Left lung (tissue), 10 donors: ENCODE data around the gene MAP2K3. TPM values are rescaled to one million over a fixed set of nuclear protein-coding genes. Genes with fewer than 3 reads are reported as not detected.

ENCODE experiments used
- ATAC-seq: fragments of 200-7000 bp; cut with Tn5 transposase; one replicate; pipeline ENCODE4 v1.9.1; 2020; ENCODE audit warnings: moderate library complexity
- DNase-seq, 4 donors: peaks; one replicate each; pipeline ENCODE4 v3.0.0-alpha.2; 2013 to 2020
- H3K27ac ChIP-seq, 2 donors: fragments of 200-600 bp; sonication (generic) in 1 of 2; one replicate each; pipeline versions ENCODE4 v1.5.0 to v1.8.0; 2020 to 2021
- H3K27me3 ChIP-seq, 2 donors: fragments of 200-600 bp; sonication (generic) in 1 of 2; one replicate each; pipeline versions ENCODE4 v1.5.0 to v1.8.0; 2020 to 2021
- H3K36me3 ChIP-seq, 2 donors: fragments of 200-600 bp; sonication (generic) in 1 of 2; one replicate each; pipeline versions ENCODE4 v1.5.0 to v1.8.0; 2020 to 2021
- H3K4me1 ChIP-seq, 2 donors: fragments of 200-600 bp; one replicate each; pipeline ENCODE4 v1.8.0; 2021
- H3K4me3 ChIP-seq, 2 donors: fragments of 200-600 bp; sonication (generic) in 1 of 2; one replicate each; pipeline versions ENCODE4 v1.5.0 to v1.8.0; 2020 to 2021; ENCODE audit warnings: mild to moderate bottlenecking in 1 of 2
- H3K9me3 ChIP-seq, 2 donors: fragments of 200-600 bp; sonication (generic) in 1 of 2; one replicate each; pipeline versions ENCODE4 v1.5.0 to v1.8.0; 2020 to 2021
- intact Hi-C, 2 donors: fragments of 100-400 bp; cut with DNase I; formaldehyde crosslinking; loops; one replicate each; pipeline versions ENCODE4 v1.11.2 to v1.14.2; 2022
- polyA plus RNA-seq, 6 donors: library from polyadenylated mRNA; unstranded; fragments of 120-200 nt; gene quantifications; one replicate each; pipeline ENCODE4 v1.2.1, GENCODE V29; 2013; ENCODE audit not compliant: insufficient read length in 6 of 6
- total RNA-seq, 2 donors: library from RNA; stranded (reverse); fragmentation: NEBNext Ultra II Directional; extraction: Animal tissue kit (Norgen Biotek cat#: 25700); gene quantifications; one replicate each; pipeline ENCODE4 v1.2.1, GENCODE V29; 2021
- TF ChIP-seq, protein P1 (sequence below), 2 donors: fragments of 200-600 bp; sonication (generic) in 1 of 2; IDR thresholded peaks; one replicate each; pipeline versions ENCODE4 v1.5.0 to v1.8.0; 2021; ENCODE audit warnings: antibody characterized with exemption in 2 of 2
- donor health status: DM: no; HTN: yes; CAD: no.
- donor health status: DM: no; HTN: no; CAD: no.

MAP2K3 gene
- total and polyA plus RNA-seq, 8 donors = 23.3 to 101 (median 28.5) TPM

DNA sequence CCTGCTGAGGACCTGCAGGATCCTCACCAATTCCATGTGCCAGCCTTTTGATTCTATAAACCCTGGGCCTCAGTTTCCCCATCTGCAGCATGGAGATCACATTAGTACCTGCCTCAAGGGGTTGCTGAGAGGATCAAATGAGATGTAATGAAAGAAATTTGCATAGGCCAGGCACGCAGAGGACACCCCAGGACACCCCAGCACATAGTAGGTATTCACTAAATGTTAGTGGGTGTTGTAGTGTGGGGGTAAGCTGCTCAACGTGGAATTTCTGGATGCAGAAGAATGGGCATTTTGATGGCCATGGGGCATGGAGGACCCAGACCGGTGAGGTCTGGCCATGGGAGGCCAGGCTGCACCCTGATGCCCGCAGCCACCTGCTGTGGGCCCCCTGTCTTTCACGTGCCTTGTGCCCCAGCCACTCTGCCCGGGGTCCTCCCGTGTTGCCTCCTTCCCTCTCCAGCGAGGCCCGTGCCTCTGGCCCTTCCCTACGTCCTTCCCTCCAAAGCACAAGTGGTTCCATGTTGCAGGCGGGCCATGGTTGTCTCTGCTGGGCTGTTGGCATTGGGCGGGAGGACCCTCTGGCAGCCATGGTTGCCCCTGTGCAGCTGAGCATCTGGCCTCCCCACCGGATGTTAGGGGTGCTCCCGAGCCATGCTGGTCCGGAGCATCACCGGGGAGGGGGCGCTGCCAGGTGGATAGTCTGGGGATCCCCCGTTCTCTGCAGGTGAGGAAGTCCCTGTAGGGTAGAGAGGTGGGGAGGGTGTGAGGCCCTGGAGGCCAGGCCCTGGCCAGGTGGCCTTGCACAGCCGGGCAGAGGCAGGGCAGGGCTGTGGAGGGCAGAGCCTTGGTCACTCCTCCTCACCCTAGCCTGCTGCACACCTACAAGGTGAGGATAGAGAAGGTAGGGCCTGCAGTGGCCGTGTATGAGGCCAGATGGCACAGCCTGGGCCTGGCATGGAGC lies 8.6 kb downstream of the MAP2K3 start:
- H3K4me3 ChIP-seq = no peak overlapping the region
- ATAC-seq = no peak
- TF ChIP-seq, protein P1, sequence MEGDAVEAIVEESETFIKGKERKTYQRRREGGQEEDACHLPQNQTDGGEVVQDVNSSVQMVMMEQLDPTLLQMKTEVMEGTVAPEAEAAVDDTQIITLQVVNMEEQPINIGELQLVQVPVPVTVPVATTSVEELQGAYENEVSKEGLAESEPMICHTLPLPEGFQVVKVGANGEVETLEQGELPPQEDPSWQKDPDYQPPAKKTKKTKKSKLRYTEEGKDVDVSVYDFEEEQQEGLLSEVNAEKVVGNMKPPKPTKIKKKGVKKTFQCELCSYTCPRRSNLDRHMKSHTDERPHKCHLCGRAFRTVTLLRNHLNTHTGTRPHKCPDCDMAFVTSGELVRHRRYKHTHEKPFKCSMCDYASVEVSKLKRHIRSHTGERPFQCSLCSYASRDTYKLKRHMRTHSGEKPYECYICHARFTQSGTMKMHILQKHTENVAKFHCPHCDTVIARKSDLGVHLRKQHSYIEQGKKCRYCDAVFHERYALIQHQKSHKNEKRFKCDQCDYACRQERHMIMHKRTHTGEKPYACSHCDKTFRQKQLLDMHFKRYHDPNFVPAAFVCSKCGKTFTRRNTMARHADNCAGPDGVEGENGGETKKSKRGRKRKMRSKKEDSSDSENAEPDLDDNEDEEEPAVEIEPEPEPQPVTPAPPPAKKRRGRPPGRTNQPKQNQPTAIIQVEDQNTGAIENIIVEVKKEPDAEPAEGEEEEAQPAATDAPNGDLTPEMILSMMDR (IDR thresholded peaks at IDR 0.05) = no peak

DNA sequence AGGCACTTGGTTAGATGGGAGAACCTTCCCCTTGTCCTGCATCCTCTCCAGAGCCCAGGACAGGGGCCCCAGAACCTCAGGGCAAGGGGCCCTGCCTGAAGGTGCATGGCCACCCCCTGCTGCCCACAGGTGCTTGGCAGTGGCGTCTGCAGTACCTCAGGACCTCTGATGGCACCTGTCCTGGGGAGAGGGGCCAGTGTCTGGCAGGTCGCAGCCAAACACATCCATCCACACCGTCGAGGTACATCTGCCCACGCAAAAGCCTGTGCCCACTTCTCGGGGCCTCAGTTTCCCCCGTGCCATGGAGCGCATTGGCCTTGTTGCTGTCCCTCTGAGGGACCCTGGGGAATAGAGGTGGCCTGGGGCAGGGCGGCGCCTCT lies 9.3 kb downstream of the MAP2K3 start:
- H3K9me3 ChIP-seq = no peaks in the 10 kb centered on the region
- no peak overlapping the region for H3K4me3 ChIP-seq
- peaks cover 0 to 6% of the 10 kb centered on the region in 2 donors for H3K27me3 ChIP-seq
- ATAC-seq = no peak
- H3K36me3 ChIP-seq = peaks cover 0 to 41% of the 10 kb centered on the region in 2 donors
- TF ChIP-seq, protein P1 (IDR thresholded peaks at IDR 0.05) = no peak
- H3K27ac ChIP-seq = no peak overlapping the region
- intact Hi-C loops = no loop called here
- peaks cover 9 to 26% of the 10 kb centered on the region in 2 donors for H3K4me1 ChIP-seq
- no peak for DNase-seq

More for the DNA sequence above, 8.6 kb downstream of the MAP2K3 start:
- H3K27me3 ChIP-seq = peaks cover 0 to 6% of the 10 kb centered on the region in 2 donors
- H3K36me3 ChIP-seq = peaks cover 0 to 34% of the 10 kb centered on the region in 2 donors
- intact Hi-C loops = no loop called here
- H3K4me1 ChIP-seq = peaks cover 16 to 32% of the 10 kb centered on the region in 2 donors
- peak in 1 of 4 donors; percentile 74 for DNase-seq
- H3K27ac ChIP-seq = no peak overlapping the region
- H3K9me3 ChIP-seq = no peaks in the 10 kb centered on the region

DNA sequence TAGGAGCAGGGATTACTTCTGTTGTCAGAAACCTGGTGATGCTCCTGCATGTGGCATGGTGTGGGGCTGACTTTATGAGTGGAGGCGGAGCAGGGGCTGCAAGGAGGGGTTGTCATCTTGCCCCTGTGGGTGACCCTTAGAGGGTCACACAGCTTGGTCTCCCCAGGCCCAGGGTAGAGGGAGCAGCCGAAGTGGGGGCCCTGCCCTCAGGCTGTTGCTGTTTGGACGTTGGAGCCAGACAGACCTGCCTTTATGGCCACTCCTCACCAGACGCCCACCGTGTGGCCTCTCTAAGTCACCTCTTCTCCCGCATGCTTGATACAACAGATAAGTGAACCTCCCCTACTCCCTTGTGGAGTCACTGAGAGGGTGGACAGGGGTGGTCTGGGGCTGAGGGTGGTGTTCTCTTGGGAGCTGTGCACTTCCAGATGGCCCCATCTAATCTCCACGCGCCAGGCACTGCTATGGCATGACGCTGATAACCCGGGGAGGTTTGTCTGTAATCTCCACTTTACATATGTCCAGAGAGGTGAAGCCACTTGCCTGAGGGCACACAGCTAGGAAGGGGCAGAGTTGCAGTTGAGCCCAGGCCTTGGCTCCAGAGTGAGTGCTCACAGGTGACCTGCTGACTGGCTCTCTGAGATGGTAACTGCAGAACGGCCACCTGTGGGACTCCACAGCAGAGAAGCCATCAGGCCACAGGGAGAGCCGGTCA lies 10.0 kb downstream of the MAP2K3 start:
- H3K4me3 ChIP-seq = no peak overlapping the region
- peak in 1 of 4 donors; percentile 77 for DNase-seq
- intact Hi-C loops = no loop called here
- ATAC-seq = no peak
- TF ChIP-seq, protein P1 (IDR thresholded peaks at IDR 0.05) = no peak
- H3K9me3 ChIP-seq = no peaks in the 10 kb centered on the region
- H3K27ac ChIP-seq = no peak overlapping the region
- peaks cover 2 to 19% of the 10 kb centered on the region in 2 donors for H3K4me1 ChIP-seq
- H3K36me3 ChIP-seq = peaks cover 0 to 47% of the 10 kb centered on the region in 2 donors
- H3K27me3 ChIP-seq = peaks cover 0 to 6% of the 10 kb centered on the region in 2 donors

DNA sequence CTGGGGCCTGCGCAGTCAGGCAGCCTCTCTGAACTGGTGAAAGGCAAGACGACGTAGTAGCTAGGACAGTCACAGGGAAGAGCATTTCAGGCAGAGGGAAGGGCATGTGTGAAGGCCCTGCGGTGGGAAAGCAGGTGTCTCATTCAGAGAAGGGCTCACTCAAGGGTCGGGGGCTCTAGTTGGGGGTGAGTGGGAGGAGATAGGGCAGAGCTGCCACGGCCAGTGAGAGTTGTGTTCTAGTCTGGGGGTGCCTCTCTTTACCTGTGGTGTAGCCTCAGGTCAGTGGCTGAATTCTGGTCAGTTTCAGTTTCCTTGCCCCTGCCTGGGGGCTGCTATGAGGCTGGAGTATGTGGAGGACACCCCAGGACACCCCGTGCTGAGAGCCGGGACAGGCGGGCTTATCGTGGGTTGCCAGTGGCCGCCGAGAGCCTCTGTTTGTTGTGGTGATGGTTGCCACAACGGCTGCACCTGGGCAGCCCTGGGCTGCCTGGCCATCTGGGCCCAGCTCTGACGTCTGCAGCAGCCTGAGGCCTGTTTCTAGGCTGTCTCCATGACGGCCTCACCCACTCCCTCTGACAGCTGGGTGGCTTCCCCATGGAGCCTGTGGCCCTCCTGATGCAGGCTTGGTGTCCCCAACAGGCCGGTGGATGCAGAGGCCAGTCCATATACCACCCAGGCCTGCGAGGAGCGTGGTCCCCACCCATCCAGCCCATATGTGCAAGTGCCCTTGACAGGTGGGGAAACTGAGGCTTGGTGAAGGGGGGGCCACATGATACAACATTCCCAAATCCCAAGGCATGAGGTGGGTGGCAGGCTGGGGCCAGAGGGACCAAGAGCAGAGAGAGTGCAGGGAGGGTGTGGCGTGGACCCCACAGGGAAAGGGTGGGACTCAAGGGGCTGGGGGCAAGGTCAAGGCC lies 10.8 kb downstream of the MAP2K3 start:
- peaks cover 0 to 11% of the 10 kb centered on the region in 2 donors for H3K4me1 ChIP-seq
- H3K27ac ChIP-seq = no peak overlapping the region
- intact Hi-C loops = no loop called here
- H3K9me3 ChIP-seq = no peaks in the 10 kb centered on the region
- ATAC-seq (peak; percentile 61), DNase-seq (peak in 2 of 4 donors; percentile 11 to 84)
- TF ChIP-seq, protein P1 (IDR thresholded peaks at IDR 0.05) = no peak
- H3K36me3 ChIP-seq = peaks cover 0 to 49% of the 10 kb centered on the region in 2 donors
- peaks cover 0 to 4% of the 10 kb centered on the region in 2 donors for H3K27me3 ChIP-seq
- no peak overlapping the region for H3K4me3 ChIP-seq
